C1 segment of cervical spinal cord (tissue), 14 donors: ENCODE measurements around the gene SYCP2.
"Not testable (repeated sequence)": the region's sequence is repeated elsewhere in the genome, so short reads cannot be mapped to it uniquely, and the experiment has no call there.

Source experiments
- DNase-seq, 14 donors: peaks; one replicate each; lab custom pipeline; 2025; lab: John Stamatoyannopoulos, UW

The SYCP2 gene

DNA sequence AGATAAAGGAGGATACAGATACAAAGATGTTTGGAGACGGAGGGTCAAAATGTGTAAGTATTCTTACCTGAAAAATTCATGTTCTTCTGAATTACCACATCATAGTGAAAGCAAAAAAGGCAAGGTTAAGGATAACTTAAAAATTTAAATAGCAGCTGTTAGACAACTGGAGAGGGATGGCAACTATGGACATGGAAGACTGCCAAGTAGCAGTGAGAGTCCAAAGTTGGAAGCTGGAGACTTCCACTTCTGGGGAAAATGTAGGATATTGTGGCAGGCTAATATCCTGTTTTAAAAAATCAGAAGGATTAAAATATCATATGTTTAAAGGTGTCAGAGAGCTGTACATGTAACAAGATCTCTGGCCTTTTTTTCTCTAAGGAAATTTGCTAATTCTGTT, 29.8 kb downstream of the SYCP2 start:
- no peak for DNase-seq

DNA sequence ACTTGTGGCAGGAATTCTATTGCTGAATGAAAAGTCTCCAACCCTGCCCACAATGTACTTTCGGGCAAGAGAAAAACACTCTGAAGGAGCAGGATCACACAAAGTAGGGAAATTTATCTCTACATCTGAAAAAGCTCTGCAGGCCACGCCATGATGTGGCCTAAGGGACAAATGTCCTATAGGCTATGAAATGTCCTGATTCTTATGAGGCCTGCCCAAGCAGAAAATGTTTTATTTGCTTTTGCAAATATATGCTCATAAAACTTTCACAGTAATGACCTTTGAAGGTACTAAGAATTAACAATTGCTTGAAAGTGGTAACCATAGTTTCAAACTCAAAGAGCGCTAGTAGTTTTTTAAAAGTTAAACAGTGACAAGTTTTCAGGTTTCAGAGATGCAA, 31.0 kb downstream of the SYCP2 start:
- no peak for DNase-seq

DNA sequence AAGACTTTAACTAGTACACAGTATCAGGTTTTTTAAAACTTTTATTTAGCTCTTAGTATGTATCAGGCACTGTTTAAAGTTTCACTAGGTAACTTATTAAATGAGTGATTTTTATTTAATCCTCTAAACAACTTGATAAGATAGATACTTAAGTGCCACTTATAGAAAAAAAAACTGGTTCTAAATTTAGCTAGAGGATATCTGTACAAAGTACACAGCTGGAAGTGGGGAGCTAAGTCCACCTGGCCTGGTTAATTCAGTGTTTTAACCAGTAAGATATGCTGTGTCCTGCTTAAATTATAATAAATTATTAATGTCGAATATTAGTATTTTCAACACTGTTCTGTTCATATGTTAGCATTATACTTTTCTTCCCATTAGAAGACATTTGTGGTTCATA, 37.5 kb downstream of the SYCP2 start:
- no peak for DNase-seq

DNA sequence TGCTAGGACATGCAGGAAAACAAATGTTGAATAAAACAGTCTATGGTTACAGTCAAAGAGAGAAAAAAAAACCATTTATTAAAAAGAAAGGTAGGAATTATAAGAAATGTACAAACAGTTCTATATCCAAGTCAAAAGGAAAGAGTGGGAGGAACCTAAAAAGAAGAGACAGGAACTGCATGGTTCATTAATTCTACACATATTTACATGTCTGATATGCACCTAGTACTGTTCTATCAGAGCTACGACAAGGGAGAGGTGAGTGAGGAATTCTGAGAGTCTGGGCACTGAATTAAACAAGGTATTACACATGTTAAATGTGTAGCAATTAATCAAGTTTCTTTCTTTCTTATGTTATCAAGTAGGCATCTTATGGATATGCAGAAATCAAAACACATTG, 41.9 kb downstream of the SYCP2 start:
- no peak for DNase-seq

DNA sequence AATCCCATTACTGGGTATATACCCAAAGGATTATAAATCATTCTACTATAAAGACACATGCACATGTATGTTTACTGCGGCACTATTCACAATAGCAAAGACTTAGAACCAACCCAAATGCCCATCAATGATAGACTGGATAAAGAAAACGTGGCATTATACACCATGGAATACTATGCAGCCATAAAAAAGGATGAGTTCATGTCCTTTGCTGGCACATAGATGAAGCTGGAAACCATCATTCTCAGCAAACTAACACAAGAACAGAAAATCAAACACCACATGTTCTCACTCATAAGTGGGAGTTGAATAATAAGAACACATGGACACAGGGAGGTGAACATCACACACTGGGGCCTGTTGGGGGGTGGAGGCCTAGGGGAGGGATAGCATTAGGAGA, 43.4 kb downstream of the SYCP2 start:
- DNase-seq = not testable (repeated sequence)

DNA sequence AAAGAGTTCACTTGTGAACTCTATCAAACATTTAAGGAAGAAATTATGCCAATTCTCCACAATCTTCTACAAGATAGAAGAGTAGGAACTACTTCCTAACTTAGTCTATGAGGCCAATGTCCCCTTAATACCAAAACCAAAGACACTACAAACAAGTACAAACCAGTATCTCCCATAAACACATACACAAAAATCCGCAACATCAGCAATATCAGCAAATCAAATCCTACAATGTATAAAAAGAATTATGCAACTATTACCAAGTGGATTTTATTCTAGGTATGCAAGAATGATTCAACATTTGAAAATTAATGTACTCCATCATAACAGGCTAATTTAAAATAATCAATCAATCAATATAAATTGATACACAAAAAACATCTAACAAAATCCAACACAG, 45.4 kb downstream of the SYCP2 start:
- DNase-seq = no peak

DNA sequence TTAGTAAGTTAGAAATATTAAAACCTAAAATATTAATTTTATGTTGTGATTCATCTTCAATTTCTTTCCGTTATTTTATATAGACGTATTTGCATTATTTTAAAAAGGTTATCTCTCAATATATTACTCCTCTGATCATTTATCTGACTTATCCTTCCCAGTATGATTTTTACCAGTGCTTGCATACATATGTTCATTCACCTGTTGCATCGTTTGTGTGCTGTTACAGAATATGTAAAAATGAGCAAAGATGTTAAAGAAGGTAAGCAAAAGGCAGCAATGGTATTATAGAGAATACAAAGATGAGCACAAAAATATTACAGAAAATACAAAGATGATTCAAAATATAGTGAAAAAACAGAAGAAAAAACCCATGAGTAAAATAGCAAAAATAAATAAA, 48.9 kb downstream of the SYCP2 start:
- no peak for DNase-seq

DNA sequence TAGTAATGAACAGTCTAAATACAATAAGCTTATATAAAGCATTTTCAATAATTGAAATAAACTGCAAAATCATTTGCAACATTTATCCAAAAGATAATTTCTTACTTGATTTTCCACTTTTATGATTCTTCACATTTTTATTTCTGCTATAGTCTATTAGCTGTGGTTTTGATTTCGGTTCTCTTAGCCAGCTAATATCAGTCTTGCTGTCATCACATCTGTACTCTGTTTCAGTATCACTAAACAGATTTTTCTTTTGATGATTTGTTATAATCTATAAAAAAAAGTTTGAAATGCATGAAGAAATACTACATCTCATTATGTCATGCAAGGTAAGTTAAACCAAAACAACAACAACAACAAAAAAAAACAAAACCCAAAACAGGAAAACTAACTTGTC, 53.2 kb downstream of the SYCP2 start:
- DNase-seq = no peak

DNA sequence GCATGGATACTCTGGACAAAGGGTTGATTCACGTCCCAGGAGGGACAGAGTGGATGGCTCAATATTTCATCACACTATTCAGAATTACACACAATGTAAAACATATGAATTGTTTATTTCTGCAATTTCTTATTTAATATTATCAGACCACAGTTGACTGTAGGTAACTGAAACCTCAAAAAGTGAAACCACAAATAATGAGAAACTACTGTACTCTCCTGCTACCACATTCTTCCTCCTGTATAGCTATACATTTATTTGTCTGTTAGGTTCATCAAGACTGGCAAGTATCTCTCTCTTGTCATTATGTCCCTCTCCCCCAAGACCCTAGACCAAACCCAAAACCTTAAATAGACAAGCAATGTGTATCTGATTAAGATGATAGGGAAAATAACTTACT, 60.0 kb downstream of the SYCP2 start:
- no peak for DNase-seq

DNA sequence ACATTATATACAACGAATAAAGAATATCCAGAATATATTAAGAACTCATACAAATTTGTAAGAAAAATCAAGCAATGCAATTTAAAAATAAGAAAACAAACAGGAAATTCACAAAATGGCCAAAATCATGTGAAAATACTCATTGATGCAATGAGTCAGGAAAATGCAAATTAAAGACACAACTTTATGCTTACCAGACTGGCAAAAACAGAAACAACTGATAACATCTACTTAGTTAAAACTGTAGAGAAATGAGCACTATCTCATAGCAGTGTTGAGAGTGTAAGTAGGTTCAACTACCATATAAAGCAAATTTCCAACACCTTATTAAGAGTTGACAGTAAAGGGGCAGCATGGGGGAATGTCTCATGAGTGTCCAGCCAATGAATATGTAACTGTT, 62.3 kb downstream of the SYCP2 start:
- DNase-seq = no peak

DNA sequence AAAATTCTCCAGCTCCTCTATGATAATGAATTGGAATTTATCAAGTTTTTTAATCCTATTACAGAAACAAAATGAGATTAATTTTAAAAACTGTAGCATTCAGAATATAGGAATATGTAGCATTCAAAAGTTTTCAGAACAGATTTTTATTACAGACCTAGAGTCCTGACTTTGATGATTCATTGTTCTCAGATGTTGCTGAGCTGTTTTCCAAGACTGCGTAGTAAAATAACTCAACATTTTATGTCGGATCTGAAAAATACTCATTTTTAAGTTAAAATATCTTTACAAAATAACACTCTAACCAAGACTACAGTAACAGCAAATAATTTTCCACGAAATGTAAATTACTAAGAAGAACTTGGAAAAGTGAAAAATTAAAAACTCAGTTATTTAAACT, 67.1 kb downstream of the SYCP2 start:
- no peak for DNase-seq

DNA sequence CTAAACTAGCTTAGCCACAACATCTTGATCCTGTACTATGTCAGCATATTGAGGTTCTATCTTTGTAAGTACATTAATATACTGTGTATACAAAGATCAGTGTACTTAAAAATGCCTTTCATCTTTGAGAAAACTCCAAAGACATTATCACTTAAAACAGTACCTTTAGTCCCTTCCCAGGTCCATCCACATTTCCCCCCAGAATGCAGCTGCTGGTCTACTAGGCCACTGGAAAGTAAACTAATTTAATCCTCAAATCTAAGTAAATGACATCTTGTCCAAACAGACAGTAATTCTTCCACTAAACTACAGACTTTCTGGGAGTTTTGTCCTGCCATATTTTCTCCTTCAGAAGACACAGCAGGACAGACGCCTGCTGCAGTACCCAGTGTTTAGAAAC, 68.7 kb downstream of the SYCP2 start:
- DNase-seq = no peak

DNA sequence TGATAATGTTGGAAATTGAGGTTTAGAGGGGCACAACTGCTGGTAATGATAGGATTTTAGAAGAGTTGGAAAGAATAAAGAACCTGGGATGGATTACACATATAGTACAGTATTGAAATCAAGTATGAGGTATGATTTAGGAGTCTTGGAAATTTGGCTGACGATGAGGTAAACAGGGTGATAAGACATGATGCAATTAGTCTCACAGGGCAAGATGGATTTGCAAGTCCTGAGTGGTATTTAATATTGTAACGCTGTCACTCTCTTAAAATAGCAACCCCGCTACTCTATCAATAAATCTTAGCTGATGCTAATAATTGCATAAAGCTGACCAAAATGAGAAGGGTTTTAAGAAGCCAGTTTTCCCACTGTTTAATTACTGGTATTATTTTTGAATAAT, 70.4 kb downstream of the SYCP2 start:
- no peak for DNase-seq

DNA sequence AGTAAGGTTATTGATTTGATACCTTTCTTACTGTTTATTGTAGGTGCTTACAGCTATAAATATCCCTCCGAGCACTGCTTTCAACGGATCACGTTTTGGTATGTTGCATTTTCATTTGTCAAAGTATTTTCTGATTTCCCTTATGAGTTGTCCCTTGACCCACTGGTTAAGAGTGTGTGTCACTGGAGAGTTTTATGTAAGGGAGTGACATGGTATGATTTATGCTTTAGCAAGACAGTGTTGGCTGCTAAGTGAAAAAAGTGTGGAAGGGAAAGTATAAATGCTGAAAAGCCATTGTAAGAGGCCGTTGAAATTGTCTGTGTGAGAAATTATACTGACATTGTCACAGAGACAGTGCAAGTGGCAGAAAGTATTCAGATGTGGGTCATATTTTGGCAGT, 72.0 kb downstream of the SYCP2 start:
- no peak for DNase-seq

DNA sequence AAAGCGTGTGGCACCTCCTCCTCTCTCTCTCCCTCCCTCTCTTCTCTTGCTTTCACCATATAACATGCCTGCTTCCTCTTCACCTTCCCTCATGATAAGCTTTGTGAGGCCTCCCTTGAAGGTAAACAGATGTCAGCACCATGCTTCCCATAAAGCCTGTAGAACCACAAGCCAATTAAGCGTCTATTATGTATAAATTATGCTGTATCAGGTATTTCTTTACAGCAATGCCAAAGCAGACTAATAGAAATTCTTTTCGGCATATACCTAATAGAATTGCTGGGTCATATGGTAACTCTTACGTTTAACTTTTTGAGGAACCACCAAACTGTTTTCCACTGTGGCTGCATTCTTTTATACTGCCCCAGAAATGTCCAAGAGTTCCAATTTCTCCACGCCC, 75.0 kb downstream of the SYCP2 start:
- no peak for DNase-seq

DNA sequence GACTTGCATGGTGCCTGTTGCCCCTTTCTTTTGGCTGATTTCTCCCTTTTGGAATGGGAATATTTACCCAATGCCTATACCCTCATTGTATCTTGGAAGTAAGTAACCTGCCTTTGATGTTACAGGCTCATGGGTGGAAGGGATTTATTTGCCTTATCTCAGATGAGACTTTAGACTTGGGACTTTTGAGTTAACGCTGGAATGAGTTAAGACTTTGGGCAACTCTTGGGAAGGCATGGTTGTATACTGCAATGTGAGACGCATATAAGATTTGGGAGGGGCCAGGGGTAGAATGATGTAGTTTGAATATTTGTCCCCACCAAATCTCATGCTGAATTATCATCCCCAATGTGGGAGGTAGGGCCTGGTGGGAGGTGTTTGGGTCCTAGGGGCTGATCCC, 75.5 kb downstream of the SYCP2 start:
- DNase-seq = no peak

DNA sequence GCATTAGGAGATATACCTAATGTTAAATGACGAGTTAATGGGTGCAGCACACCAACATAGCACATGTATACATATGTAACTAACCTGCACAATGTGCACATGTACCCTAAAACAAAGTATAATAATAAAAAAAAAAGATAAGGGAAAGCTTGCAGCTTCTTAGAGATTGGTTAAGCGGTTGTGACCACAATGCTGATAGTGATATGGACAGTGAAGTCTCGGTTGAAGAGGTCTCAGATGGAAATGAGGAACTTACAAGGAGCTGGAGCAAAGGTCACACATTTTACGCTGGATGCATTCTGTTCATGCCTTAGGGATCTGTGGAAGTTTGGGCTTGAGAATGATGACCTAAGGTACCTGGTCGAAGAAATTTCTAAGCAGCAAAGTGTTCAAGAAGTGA, 76.5 kb downstream of the SYCP2 start:
- not testable (repeated sequence) for DNase-seq

DNA sequence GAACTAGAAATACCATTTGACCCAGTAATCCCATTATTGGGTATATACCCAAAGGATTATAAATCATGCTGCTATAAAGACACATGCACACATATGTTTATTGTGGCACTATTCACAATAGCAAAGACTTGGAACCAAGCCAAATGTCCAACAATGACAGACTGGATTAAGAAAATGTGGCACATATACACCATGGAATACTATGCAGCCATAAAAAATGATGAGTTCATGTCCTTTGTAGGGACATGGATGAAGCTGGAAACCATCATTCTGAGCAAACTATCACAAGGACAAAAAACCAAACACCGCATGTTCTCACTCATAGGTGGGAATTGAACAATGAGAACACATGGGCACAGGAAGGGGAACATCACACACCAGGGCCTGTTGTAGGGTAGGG, 76.9 kb downstream of the SYCP2 start:
- DNase-seq = not testable (repeated sequence)

DNA sequence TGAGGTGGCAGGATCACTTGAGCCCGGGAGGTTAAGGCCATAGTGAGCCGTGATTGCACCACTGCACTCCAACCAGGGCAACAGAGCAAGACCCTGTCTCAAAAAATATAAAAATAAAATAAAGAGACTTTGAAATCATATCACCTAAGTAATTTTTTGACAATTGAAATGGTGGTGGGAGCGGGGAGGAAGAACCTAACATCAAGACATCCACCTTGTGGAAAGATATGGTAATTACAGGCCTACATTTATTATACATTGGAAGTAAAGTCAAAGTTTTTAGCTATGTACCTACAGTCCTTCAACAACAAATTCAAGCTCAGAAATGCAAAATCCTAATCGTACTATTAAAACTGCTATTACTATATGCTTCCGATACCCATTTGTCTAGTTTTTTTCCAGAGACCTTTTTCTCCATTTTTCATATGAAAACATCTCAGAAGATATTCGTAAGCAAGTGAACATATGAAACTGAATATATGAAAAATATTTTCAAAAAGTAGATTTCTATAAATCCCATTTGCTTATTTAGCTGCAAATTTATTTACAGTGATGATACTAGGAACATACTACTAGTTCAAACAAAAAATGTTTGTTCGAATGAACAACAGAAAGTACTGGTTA, 83.3 kb downstream of the SYCP2 start:
- peak in 1 of 14 donors; percentile 3 for DNase-seq

DNA sequence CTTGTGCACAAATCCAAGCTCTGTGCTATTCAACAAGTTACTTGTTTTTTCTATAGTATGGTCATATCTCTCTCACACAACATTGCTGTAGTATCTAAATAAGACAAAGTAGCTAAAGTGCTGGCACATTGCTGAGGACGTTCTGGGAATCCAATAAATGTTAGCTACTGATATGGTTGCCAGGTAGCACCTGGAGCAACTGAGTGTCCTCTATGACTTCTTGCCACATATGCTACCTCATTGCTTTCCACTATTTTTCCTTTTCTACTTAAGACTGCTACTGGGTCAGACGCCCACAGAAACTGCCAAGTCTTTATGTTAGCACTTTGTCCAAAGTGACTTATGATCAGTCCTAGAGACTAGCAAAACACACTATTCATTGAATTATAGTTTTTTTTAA, 85.3 kb downstream of the SYCP2 start:
- DNase-seq = no peak

DNA sequence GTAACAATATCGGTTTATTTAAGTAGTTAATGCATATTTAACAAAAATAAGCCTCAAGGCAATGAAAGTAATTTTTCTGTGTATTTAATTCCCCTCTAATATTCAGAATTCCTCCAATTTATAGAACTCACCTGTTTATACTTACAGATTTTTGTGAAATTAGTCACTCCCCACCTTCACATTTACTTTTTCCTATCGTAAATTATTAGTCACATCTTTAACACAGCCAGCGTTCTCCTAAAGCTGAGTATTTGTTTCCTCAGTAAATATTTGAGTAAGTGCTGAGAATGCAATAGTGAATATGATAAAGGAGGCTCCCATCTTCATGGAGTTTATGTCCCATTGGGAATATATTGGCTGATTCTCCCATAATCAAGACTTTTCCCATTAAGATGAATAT, 88.0 kb downstream of the SYCP2 start:
- DNase-seq = no peak

DNA sequence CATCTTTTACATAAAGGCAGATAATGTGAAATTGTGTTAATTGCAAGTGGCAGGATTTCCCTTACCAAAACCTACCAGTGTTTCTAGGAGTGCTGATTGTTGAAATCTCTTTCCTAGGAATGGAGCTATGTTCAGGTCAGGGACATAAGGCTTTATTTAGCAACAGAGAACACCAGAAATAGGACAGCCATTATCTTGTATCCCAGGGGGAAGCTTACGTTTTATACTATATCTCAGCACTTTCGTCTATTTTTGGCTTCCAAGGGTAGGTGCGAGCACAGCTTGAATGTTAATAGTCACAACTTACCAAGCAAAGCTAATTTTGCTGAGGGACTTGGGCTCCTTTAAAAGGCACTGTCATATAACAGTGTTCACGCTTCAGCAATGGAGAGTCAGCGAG, 94.0 kb downstream of the SYCP2 start:
- DNase-seq = no peak

DNA sequence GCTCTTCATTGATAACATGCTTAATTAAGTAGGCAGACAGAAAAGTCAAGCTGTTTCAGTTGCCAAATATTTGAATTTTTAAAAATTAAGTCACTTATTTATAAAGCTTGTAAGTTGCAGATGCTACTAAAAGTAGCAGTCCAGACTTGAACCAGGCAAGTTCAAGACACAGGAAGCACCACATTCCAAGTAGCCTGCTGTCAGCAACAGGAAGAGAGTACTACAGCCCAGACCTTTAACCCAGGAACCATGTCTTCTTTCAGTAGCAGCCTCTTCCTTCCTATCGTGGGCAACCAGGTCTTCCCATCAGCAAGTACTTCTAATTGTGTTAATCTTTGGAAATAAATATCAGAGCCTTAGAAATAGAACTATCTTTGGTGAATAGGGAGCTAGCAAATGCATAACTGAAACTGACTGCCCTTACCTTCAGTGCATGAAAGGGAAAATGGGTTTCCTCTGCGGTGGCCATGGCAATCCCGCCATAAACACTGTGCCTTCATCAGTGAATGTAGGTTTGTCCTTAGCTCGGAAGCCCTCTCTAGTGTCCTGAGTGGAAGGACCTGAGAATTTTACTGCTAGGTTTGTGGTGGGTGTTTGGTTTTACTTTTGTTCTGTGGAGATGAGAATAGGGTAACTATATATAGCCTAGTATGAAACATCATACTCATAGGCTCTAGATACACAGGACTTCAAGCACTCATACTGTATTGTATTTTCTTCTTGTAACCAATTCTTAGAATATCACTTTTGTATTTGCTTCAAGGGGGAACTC, 95.6 kb downstream of the SYCP2 start:
- no peak for DNase-seq

DNA sequence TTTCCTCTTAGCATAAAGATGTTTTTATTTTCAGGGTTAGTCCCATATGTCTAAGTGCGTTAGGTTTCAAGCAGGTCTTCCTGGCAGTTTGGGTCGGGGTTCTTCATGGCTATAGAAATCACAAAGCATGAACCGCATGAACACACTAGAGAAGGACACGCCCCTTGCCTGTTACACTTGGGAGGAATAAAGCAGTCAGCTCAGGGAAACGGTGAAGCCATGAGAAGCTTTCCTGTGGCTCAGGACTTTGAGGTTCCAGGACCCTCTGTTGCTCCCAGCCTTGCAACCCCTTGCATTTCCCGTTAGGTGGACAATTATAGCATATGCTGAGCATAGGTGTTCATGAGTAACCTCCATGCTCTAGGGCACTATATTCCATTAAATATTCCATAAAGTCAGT, 96.7 kb downstream of the SYCP2 start:
- DNase-seq = peak in 1 of 14 donors; percentile 10
